IMR-90 (cell line): ENCODE data around the gene EVL. TPM values are rescaled to one million over a fixed set of nuclear protein-coding genes. Genes with fewer than 3 reads are reported as not detected.

Experiments used
- ATAC-seq: fragments of 200-7000 bp; cut with Tn5 transposase; 2 replicates; pipeline ENCODE4 v1.9.1; 2020; ENCODE audit warnings: low read depth, mild to moderate bottlenecking, moderate library complexity
- BruUV-seq: library from RNA; stranded (reverse); fragments of 400-500 nt; replicated peaks from 2 replicates; lab custom pipeline; 2021; lab: Mats Ljungman, UMichigan
- CTCF ChIA-PET: fragments of 300-600 bp; formaldehyde crosslinking; extraction: SDS; loops from one replicate; lab custom pipeline; 2021; ENCODE audit warnings: antibody characterized with exemption; lab: Yijun Ruan, JAX
- POLR2A ChIA-PET: fragments of 300-600 bp; sonication (Branson Sonifier 250); formaldehyde crosslinking; loops from one replicate; lab custom pipeline; 2022; ENCODE audit warnings: antibody characterized with exemption; ENCODE audit not compliant: unreplicated experiment; lab: Charles Lee
- DNase-seq: peaks from one replicate; pipeline ENCODE4 v3.0.0; 2013
- H2AFZ ChIP-seq: replicated peaks from 2 replicates; pipeline ENCODE3; 2013; ENCODE audit warnings: low read length, mild to moderate bottlenecking; ENCODE audit not compliant: poor library complexity
- H2AK5ac ChIP-seq: 2 replicates; pipeline ENCODE4 v1.6.1; 2013; ENCODE audit warnings: low read depth, low read length, inconsistent platforms
- H2AK9ac ChIP-seq: replicated peaks from 2 replicates; pipeline ENCODE3; 2013; ENCODE audit warnings: mild to moderate bottlenecking, low read depth, low read length, moderate library complexity; ENCODE audit not compliant: poor library complexity
- H2BK120ac ChIP-seq: 2 replicates; pipeline ENCODE4 v1.6.1; 2013; ENCODE audit warnings: low read depth, low read length, inconsistent platforms
- H2BK15ac ChIP-seq: 3 replicates; pipeline ENCODE4 v1.6.1; 2013; ENCODE audit warnings: low read depth, low read length, inconsistent platforms
- H2BK20ac ChIP-seq: 2 replicates; pipeline ENCODE4 v1.6.1; 2013; ENCODE audit warnings: low read depth, mild to moderate bottlenecking, inconsistent platforms, low read length, moderate library complexity
- H2BK5ac ChIP-seq: 2 replicates; pipeline ENCODE4 v1.6.1; 2013; ENCODE audit warnings: mild to moderate bottlenecking, low read depth, low read length, inconsistent platforms; ENCODE audit not compliant: poor library complexity, severe bottlenecking
- H3K14ac ChIP-seq: replicated peaks from 2 replicates; pipeline ENCODE4 v1.6.1; 2013; ENCODE audit warnings: low read depth, low read length, inconsistent platforms
- H3K18ac ChIP-seq: 2 replicates; pipeline ENCODE4 v1.6.1; 2013; ENCODE audit warnings: low read depth, low read length, control low read depth
- H3K23ac ChIP-seq: 2 replicates; pipeline ENCODE4 v1.6.1; 2013; ENCODE audit warnings: low read depth, low read length, inconsistent platforms
- H3K27ac ChIP-seq: 2 replicates; pipeline ENCODE4 v1.5.1; 2013; ENCODE audit warnings: mild to moderate bottlenecking, control low read depth, low read length; ENCODE audit not compliant: insufficient read depth
- H3K27me3 ChIP-seq: 2 replicates; pipeline ENCODE4 v1.6.1; 2013; ENCODE audit warnings: low read length; ENCODE audit not compliant: control insufficient read depth, insufficient read depth
- H3K36me3 ChIP-seq: 2 replicates; pipeline ENCODE4 v1.6.1; 2013; ENCODE audit warnings: low read length, mixed read lengths; ENCODE audit not compliant: control insufficient read depth, insufficient read depth
- H3K4ac ChIP-seq: 2 replicates; pipeline ENCODE4 v1.6.1; 2013; ENCODE audit warnings: low read depth, low read length, inconsistent platforms
- H3K4me1 ChIP-seq: 2 replicates; pipeline ENCODE4 v1.6.1; 2013; ENCODE audit warnings: low read length, mixed read lengths; ENCODE audit not compliant: control insufficient read depth, insufficient read depth
- H3K4me2 ChIP-seq: 2 replicates; pipeline ENCODE4 v1.6.1; 2013; ENCODE audit warnings: low read depth, mild to moderate bottlenecking, control low read depth, low read length, moderate library complexity
- H3K4me3 ChIP-seq: 2 replicates; pipeline ENCODE4 v1.5.1; 2013; ENCODE audit warnings: low read depth, mild to moderate bottlenecking, control low read depth, low read length, moderate library complexity; ENCODE audit not compliant: insufficient read depth
- H3K56ac ChIP-seq: 2 replicates; pipeline ENCODE4 v1.6.1; 2013; ENCODE audit warnings: low read length, inconsistent platforms; ENCODE audit not compliant: insufficient read depth; ENCODE audit errors: extremely low read depth
- H3K79me1 ChIP-seq, 2 experiments: 2 replicates each; pipeline ENCODE4 v1.6.1; 2013; ENCODE audit warnings: low read length in 2 of 2, inconsistent platforms in 1 of 2, low read depth in 1 of 2
- H3K9ac ChIP-seq: 2 replicates; pipeline ENCODE4 v1.6.1; 2013; ENCODE audit warnings: low read depth, low read length, control low read depth
- H3K9me1 ChIP-seq: 2 replicates; pipeline ENCODE4 v1.6.1; 2013; ENCODE audit warnings: low read length, inconsistent platforms; ENCODE audit not compliant: insufficient read depth
- H3K9me3 ChIP-seq: 2 replicates; pipeline ENCODE4 v1.6.1; 2013; ENCODE audit warnings: low read length; ENCODE audit not compliant: control insufficient read depth, insufficient read depth
- H4K20me1 ChIP-seq: 2 replicates; pipeline ENCODE4 v1.6.1; 2013; ENCODE audit warnings: low read length, inconsistent platforms; ENCODE audit not compliant: insufficient read depth
- H4K5ac ChIP-seq: 2 replicates; pipeline ENCODE4 v1.6.1; 2013; ENCODE audit warnings: mild to moderate bottlenecking, low read depth, low read length, control low read depth
- H4K8ac ChIP-seq, 2 experiments: 2 replicates each; pipeline ENCODE4 v1.6.1; 2013; ENCODE audit warnings: low read depth in 2 of 2, low read length in 2 of 2, control low read depth in 1 of 2, inconsistent platforms in 1 of 2
- H4K91ac ChIP-seq: 2 replicates; pipeline ENCODE4 v1.6.1; 2013; ENCODE audit warnings: low read depth, low read length, inconsistent platforms; ENCODE audit not compliant: insufficient read depth
- BHLHE40 ChIP-seq: fragments of 150-350 bp; IDR thresholded peaks from 2 replicates; pipeline ENCODE4 v1.6.1; 2016; ENCODE audit warnings: mild to moderate bottlenecking, low read depth, low read length
- CEBPB ChIP-seq: IDR thresholded peaks from 2 replicates; pipeline ENCODE4 v1.6.1; 2012; ENCODE audit warnings: low read depth, low read length, improper control_type of control experiment
- CHD1 ChIP-seq: IDR thresholded peaks from 2 replicates; pipeline ENCODE4 v1.6.1; 2012; ENCODE audit warnings: low read depth, low read length, improper control_type of control experiment
- CTCF ChIP-seq: conservative IDR thresholded peaks from 2 replicates; pipeline ENCODE4 v1.5.1; 2012; ENCODE audit warnings: mild to moderate bottlenecking, low read depth, low read length, improper control_type of control experiment
- ELK1 ChIP-seq: fragments of 150-350 bp; IDR thresholded peaks from 2 replicates; pipeline ENCODE4 v1.6.1; 2016; ENCODE audit warnings: low read depth, mild to moderate bottlenecking, low read length, moderate library complexity, borderline replicate concordance
- FOS ChIP-seq: fragments of 150-350 bp; IDR thresholded peaks from 2 replicates; pipeline ENCODE4 v1.6.1; 2016; ENCODE audit warnings: low read depth, low read length
- MAFK ChIP-seq: IDR thresholded peaks from 2 replicates; pipeline ENCODE4 v1.6.1; 2012; ENCODE audit warnings: low read depth, low read length, improper control_type of control experiment
- MAZ ChIP-seq: IDR thresholded peaks from 2 replicates; pipeline ENCODE4 v1.6.1; 2012; ENCODE audit warnings: low read depth, mild to moderate bottlenecking, low read length, improper control_type of control experiment, moderate library complexity, borderline replicate concordance
- MXI1 ChIP-seq: IDR thresholded peaks from 2 replicates; pipeline ENCODE4 v1.6.1; 2012; ENCODE audit warnings: low read depth, mild to moderate bottlenecking, low read length, moderate library complexity, borderline replicate concordance
- NFE2L2 ChIP-seq: fragments of 150-350 bp; IDR thresholded peaks from 2 replicates; pipeline ENCODE4 v1.6.1; 2016; ENCODE audit warnings: low read depth, mild to moderate bottlenecking, low read length
- POLR2A ChIP-seq: IDR thresholded peaks from 2 replicates; pipeline ENCODE4 v1.6.1; 2012; ENCODE audit warnings: mild to moderate bottlenecking, low read depth, low read length
- RAD21 ChIP-seq: IDR thresholded peaks from 2 replicates; pipeline ENCODE4 v1.6.1; 2012; ENCODE audit warnings: low read length, improper control_type of control experiment
- RCOR1 ChIP-seq: IDR thresholded peaks from 2 replicates; pipeline ENCODE4 v1.6.1; 2012; ENCODE audit warnings: mild to moderate bottlenecking, low read length, improper control_type of control experiment; ENCODE audit not compliant: insufficient replicate concordance
- RFX5 ChIP-seq: IDR thresholded peaks from 2 replicates; pipeline ENCODE4 v1.8.0; 2012; ENCODE audit warnings: low read depth, mild to moderate bottlenecking, low read length, moderate library complexity
- SMC3 ChIP-seq: fragments of 150-350 bp; IDR thresholded peaks from 2 replicates; pipeline ENCODE4 v1.6.1; 2016; ENCODE audit warnings: low read depth, mild to moderate bottlenecking, antibody characterized with exemption, low read length, moderate library complexity
- USF2 ChIP-seq: fragments of 150-350 bp; IDR thresholded peaks from 2 replicates; pipeline ENCODE4 v1.6.1; 2017; ENCODE audit warnings: mild to moderate bottlenecking, antibody characterized with exemption, low read length, low read depth
- WGBS, 2 experiments: methylation state at CpG; one replicate each; pipeline versions ENCODE4 v1.1.5 to v1.1.7; 2013; ENCODE audit warnings: missing lambda C conversion rate in 2 of 2; ENCODE audit not compliant: insufficient read length in 1 of 2; ENCODE audit errors: extremely low coverage in 2 of 2; 5-methylcytosine and 5-hydroxymethylcytosine counted together
- dilution Hi-C: fragments of 300-500 bp; cut with HindIII; formaldehyde crosslinking; loops from one replicate; pipeline ENCODE4 v1.14.3; 2018; ENCODE audit warnings: low sequenced_read_pairs; ENCODE audit not compliant: unreplicated experiment
- in situ Hi-C: fragments of 300-500 bp; cut with MboI; formaldehyde crosslinking; loops from 3 replicates; pipeline ENCODE4 v1.14.3; 2019; ENCODE audit warnings: low sequenced_read_pairs, inconsistent platforms, mixed read lengths
- intact Hi-C: fragments of 100-400 bp; cut with micrococcal nuclease; formaldehyde crosslinking; loops from 2 replicates; pipeline ENCODE4 v1.10.0; 2022
- polyA plus RNA-seq, 3 experiments: library from polyadenylated mRNA; depleted of rRNA; stranded (reverse); fragments of >200 nt; gene quantifications; 2 replicates each; pipeline ENCODE4 v1.2.3, GENCODE V29; 2012; ENCODE audit warnings: low replicate concordance in 1 of 3
- total RNA-seq: library from RNA; depleted of rRNA; stranded (reverse); fragments of >200 nt; gene quantifications from 2 replicates; pipeline ENCODE4 v1.2.3, GENCODE V29; 2012

EVL gene
- total and polyA plus RNA-seq, 2 of the 4 experiments (the other 2 are of a cell fraction): 7.2 to 36.5 TPM

- Histone ChIP-seq H2BK20ac (no peak overlapping the region), H3K56ac (no peak overlapping the region), H3K36me3 (peaks cover 4% of the 10 kb centered on the region), H2AK9ac (no peak overlapping the region), H3K18ac (no peak overlapping the region), H2AK5ac (no peak overlapping the region), H3K27me3 (no peaks in the 10 kb centered on the region), H2BK15ac (no peak overlapping the region), H4K91ac (no peak overlapping the region), H3K14ac (no peak overlapping the region), H3K9ac (no peak overlapping the region), H4K8ac (no peak overlapping the region), H3K4me3 (no peak overlapping the region), H3K23ac (no peak overlapping the region), H2BK120ac (no peak overlapping the region), H3K79me1 (peaks cover 3 to 4% of the 10 kb centered on the region in 2 experiments; a peak in 2 of 4 replicates), H3K9me1 (no peaks in the 10 kb centered on the region), H4K20me1 (no peaks in the 10 kb centered on the region), H3K9me3 (no peaks in the 10 kb centered on the region), H3K27ac (no peak overlapping the region), H2AFZ (no peak overlapping the region), H2BK5ac (no peak overlapping the region), H3K4me1 (no peaks in the 10 kb centered on the region), H3K4me2 (no peak overlapping the region), H4K5ac (no peak overlapping the region), H3K4ac (no peak overlapping the region)
- no peak for DNase-seq
- ChIA-PET POLR2A (no interaction called here), CTCF (no interaction called here)
- in situ Hi-C loops: no loop called here
- dilution Hi-C loops: no loop called here
- no peak for TF ChIP-seq MAFK
- no peak for TF ChIP-seq RCOR1
- TF ChIP-seq CTCF: no peak
- TF ChIP-seq FOS: no peak
- TF ChIP-seq RFX5: no peak
- TF ChIP-seq BHLHE40: no peak
- no peak for TF ChIP-seq MAZ
- no peak for TF ChIP-seq SMC3
- no peak for TF ChIP-seq MXI1
- TF ChIP-seq CHD1: no peak
- no peak for TF ChIP-seq CEBPB
- no peak for TF ChIP-seq USF2
- no peak for TF ChIP-seq ELK1
- no peak for TF ChIP-seq NFE2L2
- no peak for TF ChIP-seq POLR2A
- TF ChIP-seq RAD21: no peak
- BruUV-seq: no TSS peak
- intact Hi-C loops: no loop called here
- ATAC-seq: no peak
- no CpG with 5 or more reads among the region's 3 CpGs for WGBS, 2 experiments
These were observed 23.0 kb downstream of the EVL start for GRCh38 chr14:100088226-100088625.
